Raji (cell line): ENCODE measurements around the gene CAPN7.

ENCODE experiments used
- POLR2A ChIP-seq: IDR thresholded peaks from 2 replicates; pipeline ENCODE4 v1.6.1; 2011; ENCODE audit warnings: low read depth, low read length, control low read depth; ENCODE audit not compliant: insufficient read depth

CAPN7 gene

GRCh38 chr3:15205934-15206661, at the start of gene CAPN7:
Gene CAPN7 (plus strand): TSS chr3:15206246. CDS start chr3:15206496, 250 bp downstream.
- TF ChIP-seq POLR2A, result peak; percentile 92

- TF ChIP-seq POLR2A, result no peak
These were observed 48.6 kb upstream of the CAPN7 start for GRCh38 chr3:15157441-15157840.

DNA sequence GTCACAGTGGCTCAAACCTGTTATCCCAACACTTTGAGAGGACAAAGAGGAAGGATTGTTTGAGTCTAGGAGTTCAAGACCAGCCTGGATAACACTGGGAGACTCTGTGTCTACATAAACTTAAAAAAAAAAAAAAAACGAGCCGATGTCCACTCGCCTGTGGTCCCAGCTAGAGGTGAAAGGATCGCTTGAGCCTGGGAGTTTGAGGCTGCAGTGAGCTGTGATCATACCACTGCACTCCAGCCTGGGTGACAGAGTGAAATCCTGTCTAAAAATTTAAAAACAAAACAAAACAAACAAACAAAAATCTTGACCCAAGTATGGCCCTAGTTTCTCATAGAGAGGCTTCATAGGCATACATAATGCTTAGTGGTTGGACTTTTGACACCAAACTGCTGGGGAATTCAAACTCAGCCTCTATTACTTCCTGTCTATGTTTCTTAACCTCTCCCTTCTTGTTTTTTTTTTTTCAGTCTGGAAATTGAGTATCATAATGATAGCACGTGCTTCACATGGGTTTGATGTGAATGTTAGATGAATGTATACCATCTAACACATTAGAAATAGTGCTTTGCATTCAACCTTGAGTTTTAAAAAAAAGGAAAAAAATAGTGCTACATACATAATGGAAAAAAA, 46.4 kb upstream of the CAPN7 start:
- no peak for TF ChIP-seq POLR2A

GRCh38 chr3:15160662-15161061, 45.4 kb upstream of the CAPN7 start:
- no peak for TF ChIP-seq POLR2A

GRCh38 chr3:15161133-15161532, 44.9 kb upstream of the CAPN7 start:
- no peak for TF ChIP-seq POLR2A

DNA sequence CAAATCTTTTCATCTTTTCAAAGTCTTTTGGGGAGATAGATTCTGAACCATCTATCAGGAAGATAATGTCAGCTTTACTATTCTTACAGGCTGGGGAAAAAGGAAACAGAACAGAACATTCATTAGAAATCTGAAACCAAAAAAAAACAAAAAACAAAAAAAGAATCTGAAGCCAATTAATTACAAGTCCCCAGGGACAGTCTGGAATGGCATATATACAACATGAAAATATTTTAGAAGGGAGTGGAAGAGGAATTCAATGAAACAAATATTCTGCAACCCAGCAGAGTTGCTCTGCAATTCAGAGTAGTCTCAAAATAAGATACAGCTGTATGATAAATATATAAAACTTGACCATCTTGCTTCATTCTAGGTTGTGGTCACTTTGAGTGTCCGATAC, 41.7 kb upstream of the CAPN7 start:
- no peak for TF ChIP-seq POLR2A

GRCh38 chr3:15165061-15165460, 41.0 kb upstream of the CAPN7 start:
- no peak for TF ChIP-seq POLR2A

- TF ChIP-seq POLR2A, result no peak
These were observed 35.0 kb upstream of the CAPN7 start for GRCh38 chr3:15171096-15171495.

- no peak for TF ChIP-seq POLR2A
These were observed 33.2 kb upstream of the CAPN7 start for GRCh38 chr3:15172806-15173205.

DNA sequence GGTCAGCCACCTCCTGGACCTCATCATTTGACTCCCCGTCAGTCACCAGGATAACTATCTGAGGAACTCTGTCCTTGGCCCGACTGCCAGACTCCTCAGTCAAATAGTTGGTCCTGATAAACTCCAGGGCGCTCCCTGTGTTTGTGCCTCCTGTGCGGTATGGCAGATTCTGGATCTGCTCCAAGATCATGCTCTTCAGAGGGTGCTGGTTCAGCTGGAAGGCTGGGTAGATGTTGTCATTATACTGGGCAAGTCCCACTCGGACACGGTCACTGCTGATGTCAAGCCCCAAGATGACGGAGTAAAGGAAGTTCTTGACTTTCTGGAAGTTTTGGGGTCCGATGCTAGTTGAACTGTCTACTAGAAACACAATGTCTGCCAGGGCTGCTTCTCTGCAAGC, 31.1 kb upstream of the CAPN7 start:
- TF ChIP-seq POLR2A, result no peak

- no peak for TF ChIP-seq POLR2A
These were observed 30.4 kb upstream of the CAPN7 start for GRCh38 chr3:15175605-15176004.

GRCh38 chr3:15180042-15180611, 25.9 kb upstream of the CAPN7 start:
- no peak for TF ChIP-seq POLR2A

- no peak for TF ChIP-seq POLR2A
These were observed 24.5 kb upstream of the CAPN7 start for GRCh38 chr3:15181511-15181910.

DNA sequence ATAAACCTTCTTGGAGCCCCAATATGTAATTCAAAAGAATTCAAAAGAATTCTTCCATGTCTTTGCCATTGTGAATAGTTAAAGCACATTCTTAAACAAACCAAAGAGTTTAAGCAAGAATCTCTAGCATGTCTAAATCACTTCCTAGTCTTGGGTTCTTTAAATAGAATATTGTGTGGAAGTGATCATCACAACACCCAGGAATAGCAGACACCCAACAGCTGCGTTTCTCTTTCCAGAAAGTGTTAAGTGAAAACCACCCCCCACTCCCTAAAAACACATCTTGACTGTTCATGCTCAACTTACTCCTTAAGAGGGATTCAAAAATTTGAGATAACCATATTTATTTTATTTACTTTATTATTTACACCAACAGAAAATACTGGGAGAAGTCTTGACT, 24.1 kb upstream of the CAPN7 start:
- no peak for TF ChIP-seq POLR2A

GRCh38 chr3:15183011-15183410, 23.0 kb upstream of the CAPN7 start:
- TF ChIP-seq POLR2A, result no peak

DNA sequence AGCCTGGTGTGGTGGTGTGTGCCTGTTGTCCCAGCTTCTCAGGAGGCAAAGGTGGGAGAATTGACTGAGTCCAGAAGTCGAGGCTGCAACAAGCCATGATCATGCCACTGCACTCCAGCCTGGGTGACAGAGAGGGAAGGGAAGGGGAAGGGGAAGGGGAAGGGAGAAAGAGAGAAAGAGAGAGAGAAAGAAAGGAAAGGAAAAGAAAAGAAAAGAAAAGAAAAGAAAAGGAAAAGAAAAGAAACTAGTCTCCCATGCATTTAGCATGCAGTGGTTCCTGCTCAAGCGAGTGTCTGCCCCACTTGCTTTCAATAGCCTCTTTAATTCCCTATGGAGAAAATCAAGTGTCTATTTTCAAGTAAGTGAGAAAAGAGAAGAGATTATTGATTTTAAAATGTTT, 20.6 kb upstream of the CAPN7 start:
- TF ChIP-seq POLR2A, result no peak
